ENCODE measurements around the gene LRFN4.
A peak's percentile ranks its signal among the peaks of the same experiment; 100 is the strongest.

The LRFN4 gene

DNA sequence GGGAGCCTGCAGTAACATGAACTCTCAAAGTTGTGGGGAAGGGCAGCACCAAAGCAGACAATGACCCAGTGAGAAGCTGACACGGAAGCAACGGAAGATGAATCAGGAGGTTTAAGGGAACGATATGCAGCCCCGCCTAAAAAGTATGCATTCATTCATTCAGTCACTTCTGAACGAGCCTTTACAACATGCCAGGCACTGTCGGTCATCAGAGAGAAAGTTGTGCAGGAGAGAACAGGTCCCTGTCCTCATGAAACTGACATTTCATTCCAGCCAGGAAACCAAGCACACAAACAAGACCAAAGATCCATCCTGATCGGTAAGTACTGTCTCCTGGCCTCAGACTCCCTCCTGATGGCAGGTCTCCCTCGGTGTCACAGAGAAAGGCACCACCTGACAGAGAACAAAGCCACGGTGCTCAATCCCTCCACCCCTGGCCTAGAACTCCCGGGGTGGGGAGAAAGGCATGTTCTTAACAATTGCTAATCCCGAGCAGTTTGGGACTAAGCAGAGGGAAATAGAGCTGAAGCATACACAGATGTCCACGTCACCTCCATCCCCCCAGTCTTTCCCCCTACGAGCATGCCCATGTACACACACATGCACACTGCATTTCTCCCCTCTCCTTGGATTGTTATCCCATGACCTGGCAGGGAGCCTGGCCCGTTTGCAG is 49.3 kb downstream of the LRFN4 start:
- Mint-ChIP-seq H3K27ac (no peak overlapping the region), H3K9me3 (no peaks in the 10 kb centered on the region), H3K4me3 (no peak overlapping the region), H3K4me1 (ENCODE audit: low read depth in 2 of 2) (no peaks in the 10 kb centered on the region), H3K36me3 (ENCODE audit: insufficient read depth) (no peaks in the 10 kb centered on the region), H3K27me3 (peaks cover 5 to 20% of the 10 kb centered on the region in 2 donors)
- DNase-seq (no peak), ATAC-seq (replicated peaks) (no peak)

DNA sequence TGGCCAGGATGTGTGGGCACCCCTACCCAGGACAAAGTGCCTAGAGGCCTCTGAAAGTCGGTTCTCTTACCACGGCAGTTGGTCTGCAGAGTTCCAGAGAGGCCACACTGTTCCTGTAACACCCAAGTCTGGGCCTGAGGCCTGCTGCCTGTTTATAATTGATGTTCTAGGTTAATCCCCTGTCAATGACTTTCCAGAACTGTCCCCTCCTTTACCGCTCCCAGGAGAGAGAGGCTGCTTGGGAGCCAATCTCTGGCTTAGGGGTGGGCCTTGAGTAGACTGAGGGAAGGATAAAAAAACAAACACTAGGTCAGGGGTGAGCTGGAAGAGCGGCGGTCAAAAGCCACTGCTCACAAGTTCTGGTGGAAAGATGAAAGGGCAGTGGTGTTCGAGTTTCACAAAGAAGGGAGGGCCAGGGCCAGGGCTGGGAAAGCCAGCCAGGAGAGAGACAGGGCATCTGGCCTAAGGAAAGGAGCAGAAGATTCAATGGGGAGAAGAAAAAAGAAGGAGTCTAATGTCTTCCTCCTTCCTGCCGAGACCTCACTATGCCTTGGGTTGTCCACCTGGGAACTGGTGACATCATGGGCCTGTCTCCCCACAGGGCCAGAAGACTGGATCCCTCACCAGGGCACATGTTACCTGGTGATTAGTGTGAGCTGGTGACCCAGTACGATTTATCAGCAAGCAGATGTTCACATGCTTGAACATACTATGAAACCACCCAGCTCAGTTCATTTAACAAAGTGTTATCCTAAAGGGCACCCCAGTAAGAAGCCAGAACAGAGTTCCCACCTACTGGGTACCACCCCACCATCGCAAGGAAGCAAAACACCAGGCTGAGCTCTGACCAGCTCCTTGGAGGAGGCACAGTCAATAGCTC is 51.1 kb downstream of the LRFN4 start:
- no peak for DNase-seq
- no peak overlapping the region for H3K4me3 Mint-ChIP-seq
- no peaks in the 10 kb centered on the region for H3K4me1 Mint-ChIP-seq (ENCODE audit: low read depth in 2 of 2)
- peaks cover 5 to 11% of the 10 kb centered on the region in 2 donors for H3K27me3 Mint-ChIP-seq
- no peak for ATAC-seq (replicated peaks)
- no peaks in the 10 kb centered on the region for H3K9me3 Mint-ChIP-seq
- H3K27ac Mint-ChIP-seq, result peak overlapping the region in 1 of 2 donors; percentile 55
- no peaks in the 10 kb centered on the region for H3K36me3 Mint-ChIP-seq (ENCODE audit: insufficient read depth)

DNA sequence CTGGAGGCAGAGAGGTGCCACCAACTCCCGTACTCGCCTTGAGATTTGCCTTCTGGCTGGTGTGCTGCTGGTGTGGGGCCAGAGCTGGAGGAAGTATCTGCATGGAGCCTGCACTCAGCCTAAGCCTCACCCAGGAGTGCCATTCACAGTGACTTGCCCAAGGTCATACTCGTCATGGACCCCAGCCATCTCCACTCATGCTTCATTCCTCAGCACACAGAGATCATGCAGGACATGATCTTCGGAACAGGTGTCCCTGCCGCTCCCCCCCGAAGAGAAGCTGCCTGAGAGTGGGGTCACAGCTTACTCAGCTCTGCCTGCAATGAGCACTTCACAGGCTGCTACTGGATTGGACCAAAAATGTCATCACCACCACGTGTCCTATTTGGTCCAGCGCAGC is 52.3 kb downstream of the LRFN4 start:
- no peak overlapping the region for H3K27ac Mint-ChIP-seq
- no peak overlapping the region for H3K4me3 Mint-ChIP-seq
- ATAC-seq (replicated peaks) (no peak), DNase-seq (no peak)
- H3K36me3 Mint-ChIP-seq (ENCODE audit: insufficient read depth), result no peaks in the 10 kb centered on the region
- no peaks in the 10 kb centered on the region for H3K4me1 Mint-ChIP-seq (ENCODE audit: low read depth in 2 of 2)
- peaks cover 5 to 11% of the 10 kb centered on the region in 2 donors for H3K27me3 Mint-ChIP-seq
- no peaks in the 10 kb centered on the region for H3K9me3 Mint-ChIP-seq

DNA sequence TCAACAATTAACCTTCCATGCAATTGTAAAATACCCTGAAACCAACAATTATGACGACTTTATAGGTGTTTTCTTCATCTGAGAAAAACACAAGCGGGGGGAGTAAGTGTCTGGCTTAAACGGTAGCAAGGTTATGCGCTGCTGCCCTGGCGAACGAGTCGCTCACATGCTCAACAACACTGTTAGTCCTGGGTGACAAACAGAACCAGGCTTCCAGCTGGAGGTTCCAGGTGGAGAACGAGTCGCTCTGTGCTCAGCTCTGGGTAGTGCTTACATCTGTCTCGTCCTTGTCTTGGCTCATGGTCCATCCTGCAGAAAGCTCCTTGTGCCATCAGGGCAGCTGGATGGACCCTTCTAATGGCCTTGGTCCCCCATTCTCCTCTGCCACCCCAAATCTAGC is 53.2 kb downstream of the LRFN4 start:
- Mint-ChIP-seq H3K36me3 (ENCODE audit: insufficient read depth) (no peaks in the 10 kb centered on the region), H3K27ac (no peak overlapping the region), H3K4me3 (no peak overlapping the region), H3K9me3 (no peaks in the 10 kb centered on the region), H3K4me1 (ENCODE audit: low read depth in 2 of 2) (no peaks in the 10 kb centered on the region), H3K27me3 (peaks cover 5 to 10% of the 10 kb centered on the region in 2 donors)
- DNase-seq, result no peak
- no peak for ATAC-seq (replicated peaks)
